ENCODE results near the gene GNAZ.
"Not testable (repeated sequence)": the region's sequence is repeated elsewhere in the genome, so short reads cannot be mapped to it uniquely, and the experiment has no call there.

Gene GNAZ

GRCh38 chr22:23133922-23134321 lies 63.6 kb downstream of the GNAZ start:
- DNase-seq (ENCODE audit: low read depth in 2 of 2), result no peak

GRCh38 chr22:23136991-23137390 lies 66.7 kb downstream of the GNAZ start:
- DNase-seq (ENCODE audit: low read depth in 2 of 2), result not testable (repeated sequence)

GRCh38 chr22:23137468-23137867 lies 67.1 kb downstream of the GNAZ start:
- DNase-seq (ENCODE audit: low read depth in 2 of 2), result no peak

- DNase-seq (ENCODE audit: low read depth in 2 of 2), result peak in 1 of 2 donors; percentile 33
Measured at GRCh38 chr22:23137905-23138561, 67.7 kb downstream of the GNAZ start.

- DNase-seq (ENCODE audit: low read depth in 2 of 2), result no peak
Measured at GRCh38 chr22:23138584-23139435, 68.5 kb downstream of the GNAZ start.

- no peak for DNase-seq (ENCODE audit: low read depth in 2 of 2)
Measured at GRCh38 chr22:23140385-23140784, 70.1 kb downstream of the GNAZ start.

GRCh38 chr22:23142546-23143105 lies 72.3 kb downstream of the GNAZ start:
- DNase-seq (ENCODE audit: low read depth in 2 of 2), result no peak

- DNase-seq (ENCODE audit: low read depth in 2 of 2), result no peak
Measured at GRCh38 chr22:23143119-23143518, 72.8 kb downstream of the GNAZ start.

- DNase-seq (ENCODE audit: low read depth in 2 of 2), result no peak
Measured at GRCh38 chr22:23144432-23144831, 74.1 kb downstream of the GNAZ start.

GRCh38 chr22:23144932-23145877 lies 74.9 kb downstream of the GNAZ start, which contains the start of gene RAB36:
Gene RAB36 (plus strand): TSS chr22:23145477. CDS start chr22:23146617, 1,140 bp downstream.
- DNase-seq (ENCODE audit: low read depth in 2 of 2), result peak; percentile 67 to 68

- DNase-seq (ENCODE audit: low read depth in 2 of 2), result no peak
Measured at GRCh38 chr22:23145878-23146470, 75.7 kb downstream of the GNAZ start.

- no peak for DNase-seq (ENCODE audit: low read depth in 2 of 2)
Measured at GRCh38 chr22:23146478-23147205, 76.3 kb downstream of the GNAZ start.

GRCh38 chr22:23147617-23148387 lies 77.5 kb downstream of the GNAZ start:
- DNase-seq (ENCODE audit: low read depth in 2 of 2), result no peak

GRCh38 chr22:23149743-23150238 lies 79.5 kb downstream of the GNAZ start:
- no peak for DNase-seq (ENCODE audit: low read depth in 2 of 2)

- no peak for DNase-seq (ENCODE audit: low read depth in 2 of 2)
Measured at GRCh38 chr22:23150762-23151161, 80.4 kb downstream of the GNAZ start.

- no peak for DNase-seq (ENCODE audit: low read depth in 2 of 2)
Measured at GRCh38 chr22:23151827-23152226, 81.5 kb downstream of the GNAZ start.

- no peak for DNase-seq (ENCODE audit: low read depth in 2 of 2)
Measured at GRCh38 chr22:23152238-23153114, 82.2 kb downstream of the GNAZ start.

GRCh38 chr22:23153994-23154393 lies 83.7 kb downstream of the GNAZ start:
- no peak for DNase-seq (ENCODE audit: low read depth in 2 of 2)

GRCh38 chr22:23154461-23154860 lies 84.1 kb downstream of the GNAZ start:
- DNase-seq (ENCODE audit: low read depth in 2 of 2), result no peak
